ENCODE measurements around the gene FRMPD1.

DNA sequence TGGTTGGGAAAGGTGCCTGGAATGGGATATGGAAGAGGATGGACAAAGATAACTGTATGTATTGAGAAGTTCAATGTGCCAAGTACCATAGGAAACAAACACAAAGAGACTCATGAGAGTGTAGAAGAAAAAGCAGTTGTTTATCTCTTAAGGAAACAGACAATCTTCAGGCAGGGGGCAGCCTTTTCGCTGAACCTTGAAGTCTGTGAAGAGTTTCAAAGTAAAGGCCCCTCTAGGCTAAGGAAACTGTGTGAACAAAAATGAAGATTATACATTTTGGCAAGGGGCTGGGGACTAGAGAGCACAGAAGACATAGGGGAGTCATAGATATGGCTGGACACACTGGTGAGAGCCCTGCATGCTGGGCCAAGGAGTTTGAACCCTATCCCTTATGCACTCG lies 27.5 kb upstream of the FRMPD1 start:
- TF ChIP-seq, protein P1, sequence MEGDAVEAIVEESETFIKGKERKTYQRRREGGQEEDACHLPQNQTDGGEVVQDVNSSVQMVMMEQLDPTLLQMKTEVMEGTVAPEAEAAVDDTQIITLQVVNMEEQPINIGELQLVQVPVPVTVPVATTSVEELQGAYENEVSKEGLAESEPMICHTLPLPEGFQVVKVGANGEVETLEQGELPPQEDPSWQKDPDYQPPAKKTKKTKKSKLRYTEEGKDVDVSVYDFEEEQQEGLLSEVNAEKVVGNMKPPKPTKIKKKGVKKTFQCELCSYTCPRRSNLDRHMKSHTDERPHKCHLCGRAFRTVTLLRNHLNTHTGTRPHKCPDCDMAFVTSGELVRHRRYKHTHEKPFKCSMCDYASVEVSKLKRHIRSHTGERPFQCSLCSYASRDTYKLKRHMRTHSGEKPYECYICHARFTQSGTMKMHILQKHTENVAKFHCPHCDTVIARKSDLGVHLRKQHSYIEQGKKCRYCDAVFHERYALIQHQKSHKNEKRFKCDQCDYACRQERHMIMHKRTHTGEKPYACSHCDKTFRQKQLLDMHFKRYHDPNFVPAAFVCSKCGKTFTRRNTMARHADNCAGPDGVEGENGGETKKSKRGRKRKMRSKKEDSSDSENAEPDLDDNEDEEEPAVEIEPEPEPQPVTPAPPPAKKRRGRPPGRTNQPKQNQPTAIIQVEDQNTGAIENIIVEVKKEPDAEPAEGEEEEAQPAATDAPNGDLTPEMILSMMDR (IDR thresholded peaks at IDR 0.05; ENCODE audit: poor library complexity, severe bottlenecking): no peak
- no peak for TF ChIP-seq RAD21 (conservative IDR thresholded peaks at IDR 0.05)
